ENCODE measurements around the gene FBXL13.
"Not testable (repeated sequence)": the region's sequence is repeated elsewhere in the genome, so short reads cannot be mapped to it uniquely, and the experiment has no call there.

The FBXL13 gene

DNA sequence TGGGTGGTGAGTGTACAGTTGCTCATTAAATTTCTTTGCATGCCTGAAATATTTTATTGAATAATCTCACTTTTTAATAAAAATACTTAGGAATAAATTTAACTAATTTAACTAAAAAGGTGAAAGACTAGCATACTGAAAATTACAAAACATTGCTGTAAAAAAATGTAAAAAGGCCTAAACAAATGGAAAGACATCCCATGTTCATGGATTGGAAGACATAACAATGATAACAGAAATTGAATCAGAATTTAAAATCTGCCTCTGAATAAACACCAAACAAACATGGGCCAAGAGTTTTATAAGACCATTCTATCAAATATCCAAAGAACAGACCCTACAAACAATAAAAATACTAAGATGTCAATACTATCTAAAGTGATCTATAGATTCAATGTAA is 94.9 kb downstream of the FBXL13 start:
- no peak for FAIRE-seq

DNA sequence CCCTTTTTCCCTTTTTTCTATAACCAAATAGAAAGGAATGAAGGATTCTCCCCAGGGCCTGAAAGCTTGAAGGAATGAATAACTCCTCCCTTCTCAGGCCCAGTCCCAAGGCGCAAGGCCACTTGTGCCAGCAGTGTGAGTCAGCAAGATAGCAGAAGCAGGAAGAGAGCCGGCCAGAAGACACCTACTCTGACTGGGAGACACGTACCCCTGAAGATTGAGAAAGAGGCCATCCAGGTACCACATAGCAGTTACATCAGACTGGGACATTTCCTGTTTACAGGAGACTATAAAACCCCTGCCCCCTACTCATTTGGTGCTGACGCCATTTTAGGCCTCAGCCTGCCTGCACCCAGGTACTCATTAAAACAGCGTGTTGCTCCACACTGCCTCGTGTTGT is 96.3 kb downstream of the FBXL13 start:
- no peak for FAIRE-seq

DNA sequence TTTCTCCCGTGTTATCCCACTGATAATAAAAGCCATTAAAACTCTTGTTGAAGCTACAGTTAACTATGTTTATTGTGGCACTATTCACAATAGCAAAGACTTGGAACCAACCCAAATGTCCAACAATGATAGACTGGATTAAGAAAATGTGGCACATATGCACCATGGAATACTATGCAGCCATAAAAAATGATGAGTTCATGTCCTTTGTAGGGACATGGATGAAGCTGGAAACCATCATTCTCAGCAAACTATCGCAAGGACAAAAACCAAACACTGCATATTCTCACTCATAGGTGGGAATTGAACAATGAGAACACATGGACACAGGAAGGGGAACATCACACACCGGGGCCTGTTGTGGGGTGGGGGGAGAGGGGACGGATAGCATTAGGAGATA is 97.0 kb downstream of the FBXL13 start:
- FAIRE-seq: not testable (repeated sequence)

DNA sequence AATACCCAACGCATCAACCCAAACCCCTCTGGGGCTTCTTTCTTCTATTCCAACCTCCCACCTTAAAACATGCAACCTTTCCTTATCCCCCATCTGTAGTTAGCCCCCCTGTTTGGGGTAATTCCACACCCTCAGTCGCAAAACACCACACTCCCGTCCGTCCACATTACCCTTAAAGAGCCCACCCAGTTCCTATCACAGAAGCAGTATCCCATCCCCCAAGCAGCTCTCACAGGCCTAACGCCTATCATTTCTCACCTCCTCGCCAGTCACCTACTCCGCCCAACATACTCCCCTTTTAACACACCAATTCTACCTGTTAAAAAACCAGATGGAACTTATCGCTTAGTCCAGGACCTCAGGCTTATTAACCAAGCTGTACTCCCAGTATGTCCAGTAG is 98.1 kb downstream of the FBXL13 start:
- FAIRE-seq: no peak

DNA sequence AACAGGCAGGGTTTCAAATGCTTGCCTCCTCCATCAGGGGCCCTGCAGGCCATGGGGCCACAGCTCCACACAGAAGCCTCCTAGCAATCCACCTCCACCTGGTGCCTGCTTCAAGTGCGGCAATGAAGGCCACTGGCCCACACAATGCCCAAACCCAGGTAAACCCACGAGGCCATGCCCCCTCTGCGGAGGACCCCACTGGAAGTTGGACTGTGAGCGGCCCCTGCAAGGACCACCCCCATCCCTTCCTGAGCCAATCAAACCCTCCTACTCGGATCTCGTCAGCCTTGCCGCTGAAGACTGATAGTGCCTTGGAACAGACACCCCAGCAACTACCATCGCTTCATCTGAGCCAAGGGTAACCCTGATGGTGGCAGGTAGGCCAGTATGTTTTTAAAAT is 98.7 kb downstream of the FBXL13 start:
- no peak for FAIRE-seq

DNA sequence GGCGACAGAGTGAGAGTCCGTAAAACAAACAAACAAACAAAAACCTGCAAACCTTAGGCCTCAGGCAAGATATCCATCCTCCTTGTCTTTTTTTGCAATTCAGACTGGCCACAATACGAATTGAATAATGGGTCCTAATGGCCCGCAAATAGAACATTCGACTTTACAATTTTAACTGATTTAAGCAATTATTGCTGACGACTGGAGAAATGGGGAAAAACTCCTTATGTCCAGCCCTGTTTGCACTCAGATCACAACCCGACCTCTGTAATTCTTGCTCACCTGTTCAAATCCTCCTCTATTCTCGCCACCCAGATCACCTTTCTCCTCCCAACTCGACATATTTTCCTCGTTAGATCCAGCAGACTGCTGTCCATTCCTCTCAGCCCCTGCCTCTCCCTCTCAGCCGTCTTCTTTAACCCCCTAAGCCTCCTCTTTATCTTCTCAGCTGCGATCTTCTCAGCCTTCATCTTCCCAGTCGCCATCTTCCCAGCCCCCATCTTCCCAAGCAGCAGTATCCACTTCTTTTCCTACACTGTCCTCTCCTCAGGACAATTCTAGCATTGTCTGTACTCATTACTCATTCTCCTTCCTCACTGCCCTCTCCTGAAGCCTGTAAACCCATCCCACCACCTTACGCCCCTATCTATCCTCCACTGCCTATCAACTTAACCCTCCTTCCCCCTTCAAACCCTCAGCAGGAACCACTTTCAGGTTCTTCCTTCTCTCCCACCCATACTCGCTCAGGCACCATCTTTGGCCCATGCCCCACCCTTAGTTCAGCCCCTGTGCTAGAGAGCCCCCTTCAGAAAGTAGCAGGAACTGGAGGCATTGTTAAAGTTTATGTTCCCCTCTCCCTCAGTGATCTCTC is 100.0 kb downstream of the FBXL13 start:
- FAIRE-seq: no peak

DNA sequence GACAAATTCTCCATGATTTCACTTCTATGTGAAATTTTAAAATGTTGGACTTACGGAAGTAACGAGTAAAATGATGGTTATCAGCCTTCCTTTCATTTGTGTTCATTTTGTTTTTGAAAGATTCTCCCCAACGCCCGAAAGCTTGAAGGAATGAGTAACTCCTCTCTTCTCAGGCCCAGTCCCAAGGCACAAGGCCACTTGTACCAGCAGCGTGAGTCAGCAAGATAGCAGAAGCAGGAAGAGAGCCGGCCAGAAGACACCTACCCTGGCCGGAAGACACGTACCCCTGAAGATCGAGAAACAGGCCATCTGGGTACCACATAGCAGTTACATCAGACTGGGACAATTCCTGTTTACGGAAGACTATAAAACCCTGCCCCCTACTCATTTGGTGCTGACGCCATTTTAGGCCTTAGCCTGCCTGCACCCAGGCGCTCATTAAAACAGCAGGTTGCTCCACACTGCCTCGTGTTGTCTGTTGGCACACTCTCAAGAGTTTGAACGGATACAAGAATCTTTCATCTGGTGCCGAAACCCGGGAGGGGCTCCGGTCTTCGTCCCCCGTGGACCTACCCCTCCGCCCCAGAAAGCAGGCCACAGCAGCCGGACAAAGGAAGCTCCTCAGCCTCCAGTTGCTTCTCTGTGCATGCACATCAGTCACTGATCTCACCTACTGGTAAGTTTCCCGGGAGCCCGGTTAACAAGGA is 101.3 kb downstream of the FBXL13 start:
- no peak for FAIRE-seq

DNA sequence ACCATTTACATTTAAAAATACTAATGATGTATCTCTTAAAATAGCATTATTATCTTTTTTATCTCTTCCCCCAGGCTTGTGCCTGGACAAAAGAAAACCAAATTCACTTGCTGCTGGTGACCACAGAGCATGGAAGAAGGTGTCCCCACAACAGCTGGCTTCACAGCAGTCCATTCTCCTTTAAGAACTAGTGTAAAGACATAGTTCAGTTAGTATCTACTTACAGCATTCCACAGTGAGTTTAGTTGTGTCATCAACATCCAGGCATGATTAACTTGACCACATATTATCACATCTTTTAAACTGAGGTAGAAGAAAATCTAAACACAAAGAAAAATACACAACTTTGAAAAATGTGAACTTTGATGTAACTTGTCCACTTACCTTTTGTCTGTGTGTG is 106.8 kb downstream of the FBXL13 start:
- no peak for FAIRE-seq

DNA sequence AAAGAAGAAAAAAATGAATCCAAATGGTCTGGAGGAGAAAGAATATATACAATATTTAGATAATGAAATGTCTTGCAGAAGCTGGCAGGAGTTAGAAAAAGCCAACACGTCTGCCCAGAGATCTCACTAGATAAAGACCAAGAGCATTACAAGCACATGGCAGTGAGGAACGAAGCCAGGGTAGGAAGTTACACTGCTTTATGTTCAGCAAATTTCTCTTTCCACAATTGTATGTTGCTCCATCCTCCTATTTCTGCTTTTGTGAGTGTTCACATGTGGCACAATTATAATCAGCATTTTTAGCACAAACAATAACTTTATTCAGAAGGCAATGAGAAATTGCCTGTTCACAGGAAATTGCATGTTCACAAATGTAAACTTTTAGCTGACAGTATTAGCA is 108.1 kb downstream of the FBXL13 start:
- no peak for FAIRE-seq

DNA sequence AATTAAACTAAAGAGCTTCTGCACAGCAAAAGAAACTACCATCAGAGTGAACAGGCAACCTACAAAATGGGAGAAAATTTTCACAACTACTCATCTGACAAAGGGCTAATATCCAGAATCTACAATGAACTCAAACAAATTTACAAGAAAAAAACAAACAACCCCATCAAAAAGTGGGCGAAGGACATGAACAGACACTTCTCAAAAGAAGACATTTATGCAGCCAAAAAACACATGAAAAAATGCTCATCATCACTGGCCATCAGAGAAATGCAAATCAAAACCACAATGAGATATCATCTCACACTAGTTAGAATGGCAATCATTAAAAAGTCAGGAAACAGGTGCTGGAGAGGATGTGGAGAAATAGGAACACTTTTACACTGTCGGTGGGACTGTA is 112.6 kb downstream of the FBXL13 start:
- not testable (repeated sequence) for FAIRE-seq

DNA sequence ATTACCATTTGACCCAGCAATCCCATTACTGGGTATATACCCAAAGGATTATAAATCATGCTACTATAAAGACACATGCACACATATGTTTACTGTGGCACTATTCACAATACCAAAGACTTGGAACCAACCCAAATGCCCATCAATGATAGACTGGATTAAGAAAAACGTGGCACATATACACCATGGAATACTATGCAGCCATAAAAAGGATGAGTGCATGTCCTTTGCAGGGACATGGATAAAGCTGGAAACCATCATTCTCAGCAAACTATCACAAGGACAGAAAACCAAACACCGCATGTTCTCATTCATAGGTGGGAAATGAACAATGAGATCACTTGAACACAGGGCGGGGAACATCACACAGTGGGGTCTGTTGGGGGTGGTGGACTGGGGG is 116.6 kb downstream of the FBXL13 start:
- not testable (repeated sequence) for FAIRE-seq

DNA sequence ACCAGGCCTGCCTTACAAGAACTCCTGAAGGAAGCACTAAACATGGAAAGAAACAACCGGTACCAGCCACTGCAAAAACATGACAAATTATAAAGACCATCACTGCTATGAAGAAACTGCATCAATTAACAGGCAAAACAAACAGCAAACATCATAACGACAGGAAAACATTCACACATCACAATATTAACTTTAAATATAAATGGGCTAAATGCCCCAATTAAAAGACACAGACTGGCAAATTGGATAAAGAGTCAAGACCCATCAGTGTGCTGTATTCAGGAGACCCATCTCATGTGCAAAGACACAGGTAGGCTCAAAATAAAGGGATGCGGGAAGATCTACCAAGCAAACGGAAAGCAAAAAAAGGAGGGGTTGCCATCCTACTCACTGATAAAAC is 120.2 kb downstream of the FBXL13 start:
- not testable (repeated sequence) for FAIRE-seq

DNA sequence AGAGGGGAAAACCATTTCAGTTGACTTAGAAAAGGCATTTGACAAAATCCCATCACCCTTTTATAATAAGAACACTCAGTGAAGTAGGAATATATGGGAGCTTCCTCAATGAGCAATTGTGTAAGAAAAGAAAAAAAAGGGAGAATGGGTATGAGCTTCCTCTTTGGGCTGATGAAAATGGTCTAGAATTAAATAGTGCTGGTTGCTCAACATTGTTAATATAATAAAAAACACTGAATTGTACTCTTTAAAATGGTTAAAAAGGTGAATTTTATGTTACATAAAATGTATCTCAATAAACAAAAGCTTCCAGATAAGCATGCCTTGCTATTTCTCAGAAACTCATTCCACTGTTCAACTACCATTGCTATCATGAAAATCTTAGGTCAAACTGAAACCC is 121.2 kb downstream of the FBXL13 start:
- FAIRE-seq: no peak

DNA sequence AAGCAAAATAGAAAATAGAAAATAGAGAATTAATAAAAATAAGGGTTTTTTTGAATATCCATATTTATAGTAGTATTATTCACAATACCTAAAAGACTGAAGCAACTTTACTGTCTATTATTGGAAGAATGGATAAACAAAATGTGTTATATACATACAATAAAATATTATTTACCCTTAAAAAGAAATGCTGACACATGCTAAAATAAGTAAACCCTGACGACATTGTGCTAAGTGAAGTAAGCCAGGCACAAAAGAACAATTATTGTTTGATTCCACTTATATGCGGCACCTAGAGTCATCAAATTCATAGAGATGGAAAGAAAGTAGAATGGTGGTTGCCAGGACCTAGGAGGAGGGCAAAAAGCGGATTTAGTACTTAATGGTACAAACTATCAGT is 122.8 kb downstream of the FBXL13 start:
- FAIRE-seq: no peak

DNA sequence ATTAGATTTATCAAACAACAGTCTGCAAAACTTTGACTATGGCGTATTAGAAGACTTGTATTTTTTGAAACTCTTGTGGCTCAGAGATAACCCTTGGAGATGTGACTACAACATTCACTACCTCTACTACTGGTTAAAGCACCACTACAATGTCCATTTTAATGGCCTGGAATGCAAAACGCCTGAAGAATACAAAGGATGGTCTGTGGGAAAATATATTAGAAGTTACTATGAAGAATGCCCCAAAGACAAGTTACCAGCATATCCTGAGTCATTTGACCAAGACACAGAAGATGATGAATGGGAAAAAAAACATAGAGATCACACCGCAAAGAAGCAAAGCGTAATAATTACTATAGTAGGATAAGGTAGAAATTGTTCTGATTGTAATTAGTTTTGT is 130.4 kb downstream of the FBXL13 start:
- no peak for FAIRE-seq

DNA sequence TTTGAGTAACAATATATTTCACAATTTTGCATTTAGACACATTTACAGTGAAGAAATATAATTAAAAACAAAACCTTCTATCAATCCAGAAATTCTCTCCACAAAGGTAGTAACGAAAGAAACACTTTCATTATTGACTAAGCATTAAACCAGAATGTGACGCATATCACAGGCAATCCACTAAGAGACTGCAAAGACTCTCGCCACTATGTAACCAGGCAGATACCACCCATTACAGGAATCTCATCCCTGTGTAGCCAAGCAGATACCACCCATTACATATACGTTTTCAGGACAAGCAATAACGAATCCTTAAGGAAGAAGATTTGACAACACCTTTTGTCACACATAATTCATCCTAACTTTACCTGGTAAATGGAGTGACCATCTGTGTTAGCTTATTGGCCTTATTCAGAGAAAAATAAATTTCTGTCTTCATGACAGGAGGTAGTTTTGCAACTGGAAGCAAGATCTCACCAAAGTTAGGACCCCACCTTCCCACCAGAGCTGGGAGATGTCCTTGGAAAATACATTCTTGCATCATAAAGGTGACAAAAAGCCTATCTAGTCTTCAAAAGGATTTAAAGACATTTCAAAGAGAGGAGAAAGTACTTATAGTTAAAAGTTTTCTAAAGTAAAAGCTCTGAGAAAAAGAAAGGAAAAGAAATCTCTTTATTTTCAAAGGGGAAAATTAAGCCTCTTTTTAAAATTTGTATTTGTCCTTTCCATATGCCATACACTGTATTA is 131.0 kb downstream of the FBXL13 start:
- FAIRE-seq: no peak

DNA sequence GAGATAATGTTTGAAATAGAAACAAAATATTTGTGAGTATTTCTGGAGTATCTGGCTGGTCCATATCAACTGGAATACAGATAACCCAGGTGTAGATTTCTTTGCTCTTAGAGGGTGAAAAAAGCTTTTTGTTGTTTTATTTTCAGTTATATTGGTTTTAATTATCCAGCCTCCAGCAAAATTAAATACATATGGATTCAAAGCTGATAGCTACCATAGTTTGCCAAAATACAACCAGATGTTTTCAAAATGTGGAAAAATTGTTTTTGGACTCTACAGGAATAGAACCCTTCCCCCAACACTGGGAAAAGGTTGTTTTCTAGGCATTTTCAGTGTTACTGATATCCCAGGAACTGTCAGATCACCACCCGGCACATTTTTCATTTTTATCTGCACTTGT is 131.7 kb downstream of the FBXL13 start:
- FAIRE-seq: no peak

DNA sequence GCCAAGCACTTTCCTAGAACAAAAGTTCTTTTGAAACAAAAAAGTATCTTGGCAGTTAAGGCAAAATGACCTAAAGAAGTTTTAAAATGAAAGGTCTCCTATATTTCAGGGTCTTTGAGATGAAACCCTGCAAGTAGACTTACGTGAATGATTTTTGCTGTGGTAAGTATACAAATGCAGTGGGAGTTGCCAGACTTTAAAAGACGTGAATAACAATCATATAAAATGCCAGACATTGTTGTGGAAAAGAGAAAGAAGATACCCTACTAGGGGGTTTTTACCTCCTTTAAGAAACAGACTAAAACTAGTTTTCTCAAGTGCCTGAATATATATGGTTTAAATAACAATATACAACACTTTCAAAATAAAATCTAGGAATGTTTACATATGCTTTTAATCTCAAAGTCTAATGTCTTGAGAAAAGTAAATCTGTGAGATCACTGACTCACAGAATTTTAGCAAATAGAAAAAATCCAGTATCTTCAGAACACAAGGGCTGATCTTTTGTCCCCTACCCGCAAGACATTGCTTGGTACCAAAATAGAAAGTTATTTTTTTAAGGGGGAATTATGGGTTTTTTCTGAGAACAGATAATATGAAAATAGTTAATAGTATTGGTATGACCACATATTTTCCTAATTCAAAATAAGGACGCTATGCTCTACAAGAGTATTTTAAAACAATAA is 132.3 kb downstream of the FBXL13 start:
- no peak for FAIRE-seq

DNA sequence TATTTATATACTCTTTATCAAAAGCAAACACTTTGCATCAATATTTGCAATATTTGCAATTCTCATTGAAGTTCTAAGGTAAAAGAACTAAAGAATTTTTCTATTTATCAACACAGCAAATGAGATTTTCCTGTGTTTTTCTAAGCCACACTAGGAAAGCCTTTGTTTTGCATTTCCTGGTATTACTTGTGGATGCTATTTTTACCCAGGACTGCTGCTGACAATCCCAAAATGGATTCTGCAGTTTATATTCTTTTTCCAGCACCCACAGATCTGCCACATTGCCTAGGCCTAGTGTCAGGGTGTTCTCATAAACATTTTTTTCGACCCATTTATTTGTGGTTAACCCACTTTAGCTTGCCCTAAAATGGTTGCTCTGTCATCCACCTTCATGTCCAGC is 135.9 kb downstream of the FBXL13 start:
- FAIRE-seq: no peak

DNA sequence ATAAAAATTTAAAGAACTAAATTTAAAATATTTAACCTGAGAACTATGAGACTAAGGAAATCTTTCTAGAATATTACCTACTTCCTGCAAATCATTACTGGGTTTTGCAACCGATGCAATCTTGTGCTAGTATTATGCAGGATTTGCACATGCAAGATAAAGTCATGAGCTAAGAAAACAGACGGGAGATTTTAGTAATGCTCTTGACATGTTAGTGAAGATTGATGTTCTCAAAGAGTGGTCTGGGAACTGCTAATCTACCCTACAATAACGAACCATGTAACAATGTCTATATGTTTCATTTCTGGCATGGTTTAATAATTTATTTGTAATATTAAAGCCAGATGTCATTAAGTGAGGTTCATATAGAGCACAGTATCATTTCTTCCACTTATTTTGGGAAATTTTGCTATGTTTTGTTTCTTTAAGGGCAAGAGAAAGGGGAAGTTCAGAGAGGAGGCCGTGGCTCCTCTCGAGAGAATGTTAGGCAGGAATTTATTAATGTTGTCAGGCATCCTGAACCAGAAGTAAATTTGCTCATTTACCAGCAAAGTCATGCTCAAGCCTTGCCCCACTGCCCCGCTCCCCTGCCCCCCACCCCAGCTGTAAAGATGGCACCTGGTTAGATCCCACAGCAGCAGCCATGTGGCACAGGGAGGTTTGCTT is 139.0 kb downstream of the FBXL13 start:
- no peak for FAIRE-seq

DNA sequence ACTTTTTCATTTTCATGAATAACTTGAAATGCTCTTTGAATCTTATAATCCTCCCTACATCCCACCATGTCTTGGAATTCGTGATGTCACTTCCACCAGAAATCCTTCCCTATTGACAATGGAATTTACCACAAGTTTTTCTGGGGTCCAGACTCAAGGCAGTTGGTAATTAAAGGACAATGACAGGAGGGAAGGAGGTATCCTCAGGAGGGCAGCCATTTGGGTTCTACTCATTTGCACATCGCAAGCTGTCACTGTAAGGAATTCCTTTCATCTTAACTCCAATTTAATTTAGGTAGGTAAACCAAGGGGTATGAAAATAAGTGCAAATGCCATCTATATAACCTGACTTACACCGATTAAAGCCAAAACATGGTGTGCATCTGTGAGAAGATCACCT is 139.9 kb downstream of the FBXL13 start:
- FAIRE-seq: no peak

DNA sequence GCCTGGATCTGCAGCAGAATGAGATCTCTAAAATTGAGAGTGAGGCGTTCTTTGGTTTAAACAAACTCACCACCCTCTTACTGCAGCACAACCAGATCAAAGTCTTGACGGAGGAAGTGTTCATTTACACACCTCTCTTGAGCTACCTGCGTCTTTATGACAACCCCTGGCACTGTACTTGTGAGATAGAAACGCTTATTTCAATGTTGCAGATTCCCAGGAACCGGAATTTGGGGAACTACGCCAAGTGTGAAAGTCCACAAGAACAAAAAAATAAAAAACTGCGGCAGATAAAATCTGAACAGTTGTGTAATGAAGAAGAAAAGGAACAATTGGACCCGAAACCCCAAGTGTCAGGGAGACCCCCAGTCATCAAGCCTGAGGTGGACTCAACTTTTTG is 140.4 kb downstream of the FBXL13 start:
- no peak for FAIRE-seq

DNA sequence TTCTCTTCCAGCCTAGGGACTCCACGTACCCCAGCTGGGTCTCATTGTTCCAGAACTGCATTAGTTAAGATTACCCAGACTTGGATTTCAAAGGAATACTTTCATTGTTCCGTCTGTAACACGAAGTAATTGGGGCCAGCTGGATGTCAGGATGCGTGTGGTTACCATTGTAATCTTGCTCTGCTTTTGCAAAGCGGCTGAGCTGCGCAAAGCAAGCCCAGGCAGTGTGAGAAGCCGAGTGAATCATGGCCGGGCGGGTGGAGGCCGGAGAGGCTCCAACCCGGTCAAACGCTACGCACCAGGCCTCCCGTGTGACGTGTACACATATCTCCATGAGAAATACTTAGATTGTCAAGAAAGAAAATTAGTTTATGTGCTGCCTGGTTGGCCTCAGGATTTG is 140.8 kb downstream of the FBXL13 start:
- FAIRE-seq: no peak

Data from TTC549 (cell line).